Liver (tissue), 9 donors: ENCODE measurements around the gene SNRPB2. TPM values are rescaled to one million over a fixed set of nuclear protein-coding genes. Genes with fewer than 3 reads are reported as not detected.

ENCODE experiments used
- DNase-seq: peaks from one replicate; pipeline ENCODE4 v3.0.0-alpha.2; 2017; ENCODE audit warnings: low spot score
- H3K27ac ChIP-seq, 2 donors: one replicate each; pipeline ENCODE4 v1.7.0; 2013; ENCODE audit warnings: inconsistent platforms in 2 of 2, low read length in 2 of 2, control low read depth in 1 of 2, low read depth in 1 of 2, mild to moderate bottlenecking in 1 of 2
- H3K27me3 ChIP-seq, 4 donors: one replicate each; pipeline versions ENCODE4 v1.6.1 to v1.7.0; 2013; ENCODE audit warnings: low read length in 3 of 4, inconsistent platforms in 1 of 4, mild to moderate bottlenecking in 1 of 4, moderate library complexity in 1 of 4; ENCODE audit not compliant: control insufficient read depth in 4 of 4, insufficient read depth in 4 of 4
- H3K36me3 ChIP-seq, 4 donors: one replicate each; pipeline versions ENCODE4 v1.6.1 to v1.7.0; 2013; ENCODE audit warnings: low read length in 3 of 4, mild to moderate bottlenecking in 3 of 4, low read depth in 1 of 4, moderate library complexity in 1 of 4; ENCODE audit not compliant: control insufficient read depth in 4 of 4, insufficient read depth in 3 of 4
- H3K4me1 ChIP-seq, 4 donors: one replicate each; pipeline versions ENCODE4 v1.6.1 to v1.7.0; 2013; ENCODE audit warnings: low read length in 3 of 4, mild to moderate bottlenecking in 3 of 4, moderate library complexity in 1 of 4; ENCODE audit not compliant: control insufficient read depth in 4 of 4, insufficient read depth in 4 of 4
- H3K4me3 ChIP-seq, 3 donors: one replicate each; pipeline versions ENCODE4 v1.6.1 to v1.7.0; 2013; ENCODE audit warnings: low read length in 3 of 3, control low read depth in 1 of 3, low read depth in 1 of 3, mild to moderate bottlenecking in 1 of 3
- H3K9ac ChIP-seq, 2 donors: one replicate each; pipeline ENCODE4 v1.7.0; 2013; ENCODE audit warnings: low read length in 2 of 2, mild to moderate bottlenecking in 2 of 2, moderate library complexity in 2 of 2, control low read depth in 1 of 2, low read depth in 1 of 2
- H3K9me3 ChIP-seq, 4 donors: one replicate each; pipeline versions ENCODE4 v1.6.1 to v1.7.0; 2013; ENCODE audit warnings: low read length in 3 of 4; ENCODE audit not compliant: control insufficient read depth in 4 of 4
- CTCF ChIP-seq: fragments of 150-350 bp; IDR thresholded peaks from 2 replicates; pipeline ENCODE4 v1.5.1; 2017; ENCODE audit warnings: improper control_type of control experiment, low read depth, low read length; ENCODE audit not compliant: missing input control
- EGR1 ChIP-seq, 2 donors: IDR thresholded peaks; 2 replicates each; pipeline ENCODE4 v1.6.1; 2016 to 2018; ENCODE audit warnings: antibody characterized with exemption in 2 of 2, low read depth in 2 of 2
- FOXA1 ChIP-seq: IDR thresholded peaks from 2 replicates; pipeline ENCODE4 v1.6.1; 2016; ENCODE audit warnings: antibody characterized with exemption
- FOXA2 ChIP-seq: IDR thresholded peaks from 2 replicates; pipeline ENCODE4 v1.6.1; 2016; ENCODE audit warnings: antibody characterized with exemption
- GABPA ChIP-seq, 2 donors: IDR thresholded peaks in 1 of 2; conservative IDR thresholded peaks in 1 of 2; 2 replicates each; pipeline ENCODE4 v1.6.1; 2016; ENCODE audit warnings: antibody characterized with exemption in 2 of 2, mild to moderate bottlenecking in 1 of 2, moderate library complexity in 1 of 2
- HNF4A ChIP-seq, 2 donors: conservative IDR thresholded peaks; 2 replicates each; pipeline ENCODE4 v1.6.1; 2016; ENCODE audit warnings: antibody characterized with exemption in 2 of 2, mild to moderate bottlenecking in 2 of 2
- HNF4G ChIP-seq: IDR thresholded peaks from 2 replicates; pipeline ENCODE4 v1.6.1; 2016; ENCODE audit warnings: antibody characterized with exemption
- JUND ChIP-seq, 2 donors: IDR thresholded peaks; 2 replicates each; pipeline ENCODE4 v1.6.1; 2016; ENCODE audit warnings: antibody characterized with exemption in 2 of 2
- NR2F2 ChIP-seq: IDR thresholded peaks from 2 replicates; pipeline ENCODE4 v1.6.1; 2016; ENCODE audit warnings: antibody characterized with exemption
- RAD21 ChIP-seq, 2 donors: IDR thresholded peaks; 2 replicates each; pipeline ENCODE4 v1.6.1; 2016; ENCODE audit warnings: antibody characterized with exemption in 2 of 2, mild to moderate bottlenecking in 2 of 2
- REST ChIP-seq: IDR thresholded peaks from 2 replicates; pipeline ENCODE4 v1.6.1; 2016; ENCODE audit warnings: antibody characterized with exemption, mild to moderate bottlenecking
- SP1 ChIP-seq: IDR thresholded peaks from 2 replicates; pipeline ENCODE4 v1.6.1; 2018; ENCODE audit warnings: antibody characterized with exemption, mild to moderate bottlenecking
- TAF1 ChIP-seq: conservative IDR thresholded peaks from 2 replicates; pipeline ENCODE4 v1.6.1; 2016; ENCODE audit warnings: antibody characterized with exemption, mild to moderate bottlenecking
- YY1 ChIP-seq: IDR thresholded peaks from 2 replicates; pipeline ENCODE4 v1.6.1; 2016; ENCODE audit warnings: antibody characterized with exemption, mild to moderate bottlenecking
- ZBTB33 ChIP-seq: IDR thresholded peaks from 2 replicates; pipeline ENCODE4 v1.6.1; 2016; ENCODE audit warnings: antibody characterized with exemption
- WGBS: extraction: QIAGEN DNeasy Blood & Tissue Kit; methylation state at CpG from one replicate; pipeline ENCODE4 v1.1.7; 2013; 5-methylcytosine and 5-hydroxymethylcytosine counted together
- polyA plus RNA-seq, 2 donors: library from polyadenylated mRNA; stranded (reverse) in 1 of 2; unstranded in 1 of 2; fragments of 200-250 nt in 1 of 2; fragments of >200 nt in 1 of 2; fragmentation: Nextera tagmentation in 1 of 2; extraction: Ambion mirVana in 1 of 2; gene quantifications; one replicate each; pipeline versions ENCODE4 v1.2.1 to v1.2.3, GENCODE V29; 2013 to 2015
- total RNA-seq, 2 donors: library from RNA; depleted of rRNA; stranded (reverse); fragments of >200 nt; gene quantifications; one replicate each; pipeline ENCODE4 v1.2.3, GENCODE V29; 2014
- TF ChIP-seq, protein P1 (sequence below): IDR thresholded peaks from 2 replicates; pipeline ENCODE4 v1.6.1; 2016; ENCODE audit warnings: antibody characterized with exemption
- TF ChIP-seq, protein P2 (sequence below): IDR thresholded peaks from 2 replicates; pipeline ENCODE4 v1.6.1; 2016; ENCODE audit warnings: antibody characterized with exemption
- donor health status: healthy.
- donor health status: healthy.
- donor health status: healthy.
- donor health status: healthy.
- donor health status: healthy.

Gene SNRPB2
- total and polyA plus RNA-seq, 4 donors = 13.9 to 36.0 (median 21.0) TPM

DNA sequence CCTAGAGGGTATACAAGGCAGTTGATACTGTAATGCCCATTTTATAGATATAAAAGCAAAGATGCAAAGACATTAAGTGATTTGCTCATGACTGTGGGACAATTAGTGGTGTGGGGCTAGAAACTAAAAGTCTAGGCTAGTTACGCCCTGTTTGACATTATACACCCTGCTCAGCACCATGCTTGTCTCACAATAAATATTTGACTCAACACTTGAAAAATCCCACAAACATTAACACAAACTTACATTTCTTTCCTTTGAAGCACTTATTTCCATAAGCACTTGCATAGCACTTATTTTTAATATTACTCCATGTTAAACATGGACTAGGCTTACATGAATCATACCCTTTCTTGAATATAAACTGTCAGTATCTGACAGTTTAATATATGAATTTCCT is 36.5 kb upstream of the SNRPB2 start (continued):
- no peak for TF ChIP-seq ZBTB33
- TF ChIP-seq JUND (IDR thresholded peaks at IDR 0.05) = no peak
- no peak for TF ChIP-seq HNF4A (conservative IDR thresholded peaks at IDR 0.05)
- no peak for TF ChIP-seq NR2F2
- TF ChIP-seq RAD21 (IDR thresholded peaks at IDR 0.05) = no peak
- no peak for TF ChIP-seq YY1
- no peak for TF ChIP-seq EGR1 (IDR thresholded peaks at IDR 0.05; ENCODE audit: low read depth in 2 of 2)
- TF ChIP-seq, protein P1, sequence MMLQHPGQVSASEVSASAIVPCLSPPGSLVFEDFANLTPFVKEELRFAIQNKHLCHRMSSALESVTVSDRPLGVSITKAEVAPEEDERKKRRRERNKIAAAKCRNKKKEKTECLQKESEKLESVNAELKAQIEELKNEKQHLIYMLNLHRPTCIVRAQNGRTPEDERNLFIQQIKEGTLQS = no peak

DNA sequence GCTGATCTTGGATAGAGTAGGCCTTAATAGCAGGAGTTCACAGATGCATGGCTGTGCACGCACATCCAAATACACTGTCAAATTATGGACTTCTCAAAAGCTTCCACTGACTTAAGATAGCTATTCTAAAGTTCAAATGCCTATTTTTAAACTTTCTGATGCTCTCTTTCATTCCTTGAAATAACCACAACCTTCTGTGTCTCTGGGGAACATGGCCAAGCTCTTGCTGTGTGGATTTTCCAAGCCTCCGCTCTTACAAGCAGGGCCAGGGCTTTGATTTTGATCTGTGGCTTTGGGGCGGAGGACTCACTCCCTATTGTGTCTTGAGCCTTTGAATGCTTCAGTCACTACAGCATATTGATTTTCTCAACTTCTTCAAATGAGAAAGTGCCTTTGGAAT is 35.7 kb upstream of the SNRPB2 start:
- DNase-seq = no peak
- TF ChIP-seq REST (no peak), YY1 (no peak), NR2F2 (no peak), GABPA (IDR thresholded peaks at IDR 0.05 in 1 of 2, conservative IDR thresholded peaks at IDR 0.05 in 1 of 2) (no peak), RAD21 (IDR thresholded peaks at IDR 0.05) (no peak), TAF1 (no peak), EGR1 (IDR thresholded peaks at IDR 0.05; ENCODE audit: low read depth in 2 of 2) (no peak), FOXA2 (no peak), HNF4G (no peak), JUND (IDR thresholded peaks at IDR 0.05) (no peak)
- Histone ChIP-seq H3K27me3 (peaks cover 0 to 4% (median 2%) of the 10 kb centered on the region in 4 donors), H3K27ac (no peak overlapping the region), H3K9me3 (no peaks in the 10 kb centered on the region), H3K36me3 (no peaks in the 10 kb centered on the region), H3K9ac (no peak overlapping the region), H3K4me1 (no peaks in the 10 kb centered on the region), H3K4me3 (no peak overlapping the region)
- 75% methylated on average over 3 of the region's 3 CpGs for WGBS

DNA sequence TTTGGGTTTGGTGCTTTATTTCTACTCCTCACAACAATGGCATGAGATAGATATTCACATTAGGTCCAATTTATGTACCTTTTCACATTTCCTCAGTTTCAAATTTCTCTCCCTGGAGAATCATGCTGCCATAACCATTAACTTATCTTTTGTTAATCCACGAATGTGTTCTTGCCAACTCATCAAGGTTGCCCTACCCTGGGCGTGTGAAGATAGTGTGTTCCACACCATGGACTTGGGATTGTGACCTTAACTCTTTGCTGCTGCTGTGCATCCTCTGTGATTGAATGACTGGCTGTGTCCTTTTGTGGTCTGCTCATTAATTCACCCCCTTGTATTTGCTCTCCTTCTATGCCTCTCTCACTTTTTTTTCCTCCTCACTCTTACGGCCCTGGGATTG is 34.2 kb upstream of the SNRPB2 start:
- no peak overlapping the region for H3K9ac ChIP-seq
- no peaks in the 10 kb centered on the region for H3K4me1 ChIP-seq
- no peak for DNase-seq
- no peak overlapping the region for H3K27ac ChIP-seq
- H3K4me3 ChIP-seq = no peak overlapping the region
- TF ChIP-seq CTCF (no peak), NR2F2 (no peak), HNF4G (no peak), RAD21 (IDR thresholded peaks at IDR 0.05) (no peak), HNF4A (conservative IDR thresholded peaks at IDR 0.05) (no peak), ZBTB33 (no peak), YY1 (no peak), SP1 (no peak), EGR1 (IDR thresholded peaks at IDR 0.05; ENCODE audit: low read depth in 2 of 2) (no peak), JUND (IDR thresholded peaks at IDR 0.05) (no peak), GABPA (IDR thresholded peaks at IDR 0.05 in 1 of 2, conservative IDR thresholded peaks at IDR 0.05 in 1 of 2) (no peak), FOXA1 (no peak)
- TF ChIP-seq, protein P1 = no peak
- TF ChIP-seq, protein P2, sequence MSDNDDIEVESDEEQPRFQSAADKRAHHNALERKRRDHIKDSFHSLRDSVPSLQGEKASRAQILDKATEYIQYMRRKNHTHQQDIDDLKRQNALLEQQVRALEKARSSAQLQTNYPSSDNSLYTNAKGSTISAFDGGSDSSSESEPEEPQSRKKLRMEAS = no peak
- 51% methylated on average over 3 of the region's 3 CpGs for WGBS
- H3K27me3 ChIP-seq = peaks cover 0 to 4% (median 2%) of the 10 kb centered on the region in 4 donors
- no peaks in the 10 kb centered on the region for H3K36me3 ChIP-seq
- H3K9me3 ChIP-seq = no peaks in the 10 kb centered on the region
